ENCODE measurements around the gene SOX13.

SOX13 gene

GRCh38 chr1:204065174-204065985 is 7.5 kb upstream of the SOX13 start:
- DNase-seq: no peak

- no peak for DNase-seq
These were observed 7.0 kb upstream of the SOX13 start for GRCh38 chr1:204065986-204066300.

GRCh38 chr1:204067935-204068334 is 5.0 kb upstream of the SOX13 start:
- DNase-seq: no peak

GRCh38 chr1:204069887-204070286 is 3.0 kb upstream of the SOX13 start:
- no peak for DNase-seq

- no peak for DNase-seq
These were observed 2.0 kb upstream of the SOX13 start for GRCh38 chr1:204070895-204071294.

GRCh38 chr1:204073837-204074273 is 940 bp downstream of the SOX13 start:
- DNase-seq: peak; percentile 14

GRCh38 chr1:204074274-204075138 is 1.6 kb downstream of the SOX13 start:
- peak; percentile 12 for DNase-seq

- peak; percentile 7 for DNase-seq
These were observed 2.2 kb downstream of the SOX13 start for GRCh38 chr1:204075139-204075521.

GRCh38 chr1:204075890-204076846 is 3.3 kb downstream of the SOX13 start:
- DNase-seq: no peak

GRCh38 chr1:204076891-204077290 is 4.0 kb downstream of the SOX13 start:
- no peak for DNase-seq

GRCh38 chr1:204077979-204078696 is 5.2 kb downstream of the SOX13 start:
- no peak for DNase-seq

- DNase-seq: no peak
These were observed 6.7 kb downstream of the SOX13 start for GRCh38 chr1:204079608-204079999.

GRCh38 chr1:204080163-204080903 is 7.4 kb downstream of the SOX13 start:
- no peak for DNase-seq

GRCh38 chr1:204081164-204081790 is 8.4 kb downstream of the SOX13 start:
- DNase-seq: no peak

GRCh38 chr1:204081791-204082513 is 9.0 kb downstream of the SOX13 start:
- no peak for DNase-seq

GRCh38 chr1:204083491-204083890 is 10.6 kb downstream of the SOX13 start:
- DNase-seq: no peak

- no peak for DNase-seq
These were observed 11.4 kb downstream of the SOX13 start for GRCh38 chr1:204084247-204084772.

- DNase-seq: no peak
These were observed 13.0 kb downstream of the SOX13 start for GRCh38 chr1:204085876-204086275.

GRCh38 chr1:204087181-204087892 is 14.4 kb downstream of the SOX13 start:
- no peak for DNase-seq
